ENCODE data around the gene IZUMO1R. TPM values are rescaled to one million over a fixed set of nuclear protein-coding genes. Genes with fewer than 3 reads are reported as not detected.

Gene IZUMO1R
- total and polyA plus RNA-seq, 2 of the 4 experiments (the other 2 are of a cell fraction): not detected

GRCh38 chr11:94329501-94329900 lies 25.1 kb downstream of the IZUMO1R start:
- ChIA-PET CTCF (no interaction called here), POLR2A (ENCODE audit: unreplicated experiment) (no interaction called here)
- no peak overlapping the region for H4K8ac ChIP-seq (ENCODE audit: low read depth in 2 of 2, low read length in 2 of 2)
- in situ Hi-C loops (cut with MboI; ENCODE audit: low sequenced_read_pairs) (no loop called here), dilution Hi-C loops (cut with HindIII; ENCODE audit: low sequenced_read_pairs, unreplicated experiment) (no loop called here), intact Hi-C loops (cut with micrococcal nuclease) (loop anchor here (10.0 kb wide), 1 partner anchor 165 kb away; the partner anchor contains the start of genes ANKRD49 and MRE11)
- no peak overlapping the region for H3K4me2 ChIP-seq (ENCODE audit: low read depth, low read length)
- H3K4ac ChIP-seq (ENCODE audit: low read depth, low read length): no peak overlapping the region
- no peak overlapping the region for H3K4me3 ChIP-seq (ENCODE audit: insufficient read depth, low read depth, low read length)
- H2AK9ac ChIP-seq (replicated peaks; ENCODE audit: low read depth, low read length, poor library complexity): no peak overlapping the region
- no peaks in the 10 kb centered on the region for H3K36me3 ChIP-seq (ENCODE audit: control insufficient read depth, insufficient read depth, low read length)
- no peak overlapping the region for H2BK15ac ChIP-seq (ENCODE audit: low read depth, low read length)
- no peaks in the 10 kb centered on the region for H3K9me3 ChIP-seq (ENCODE audit: control insufficient read depth, insufficient read depth, low read length)
- no peak overlapping the region for H4K5ac ChIP-seq (ENCODE audit: low read depth, low read length)
- DNase-seq: no peak
- H3K23ac ChIP-seq (ENCODE audit: low read depth, low read length): no peak overlapping the region
- no peaks in the 10 kb centered on the region for H3K79me1 ChIP-seq (ENCODE audit: low read depth in 1 of 2, low read length in 2 of 2)
- H2AFZ ChIP-seq (replicated peaks; ENCODE audit: low read length, poor library complexity): no peak overlapping the region
- no peak overlapping the region for H4K91ac ChIP-seq (ENCODE audit: insufficient read depth, low read depth, low read length)
- no peak overlapping the region for H3K18ac ChIP-seq (ENCODE audit: low read depth, low read length)
- no TSS peak for BruUV-seq (replicated peaks)
- H3K27ac ChIP-seq (ENCODE audit: insufficient read depth, low read length): no peak overlapping the region
- H3K9ac ChIP-seq (ENCODE audit: low read depth, low read length): no peak overlapping the region
- H3K56ac ChIP-seq (ENCODE audit: extremely low read depth, insufficient read depth, low read length): no peak overlapping the region
- no peak overlapping the region for H2BK20ac ChIP-seq (ENCODE audit: low read depth, low read length)
- H3K9me1 ChIP-seq (ENCODE audit: insufficient read depth, low read length): no peaks in the 10 kb centered on the region
- no peaks in the 10 kb centered on the region for H4K20me1 ChIP-seq (ENCODE audit: insufficient read depth, low read length)
- H2AK5ac ChIP-seq (ENCODE audit: low read depth, low read length): no peak overlapping the region
- 60% methylated on average over 1 of the region's 3 CpGs; no CpG with 5 or more reads in 1 of the 2 experiments for WGBS, 2 experiments (ENCODE audit: extremely low coverage in 2 of 2, insufficient read length in 1 of 2)
- H3K27me3 ChIP-seq (ENCODE audit: control insufficient read depth, insufficient read depth, low read length): peaks cover 3% of the 10 kb centered on the region
- H2BK120ac ChIP-seq (ENCODE audit: low read depth, low read length): no peak overlapping the region
- no peak for ATAC-seq (ENCODE audit: low read depth)
- H3K4me1 ChIP-seq (ENCODE audit: control insufficient read depth, insufficient read depth, low read length): no peaks in the 10 kb centered on the region
- H2BK5ac ChIP-seq (ENCODE audit: low read depth, low read length, poor library complexity, severe bottlenecking): no peak overlapping the region
- no peak overlapping the region for H3K14ac ChIP-seq (replicated peaks; ENCODE audit: low read depth, low read length)
- TF ChIP-seq FOS (IDR thresholded peaks at IDR 0.05; ENCODE audit: low read depth, low read length): no peak
- TF ChIP-seq USF2 (IDR thresholded peaks at IDR 0.05; ENCODE audit: low read depth, low read length): no peak
- TF ChIP-seq RCOR1 (IDR thresholded peaks at IDR 0.05; ENCODE audit: insufficient replicate concordance, low read length): no peak
- TF ChIP-seq BHLHE40 (IDR thresholded peaks at IDR 0.05; ENCODE audit: low read depth, low read length): no peak
- no peak for TF ChIP-seq SMC3 (IDR thresholded peaks at IDR 0.05; ENCODE audit: low read depth, low read length)
- TF ChIP-seq MAZ (IDR thresholded peaks at IDR 0.05; ENCODE audit: borderline replicate concordance, low read depth, low read length): no peak
- no peak for TF ChIP-seq RAD21 (IDR thresholded peaks at IDR 0.05; ENCODE audit: low read length)
- no peak for TF ChIP-seq POLR2A (IDR thresholded peaks at IDR 0.05; ENCODE audit: low read depth, low read length)
- TF ChIP-seq MAFK (IDR thresholded peaks at IDR 0.05; ENCODE audit: low read depth, low read length): no peak
- no peak for TF ChIP-seq CTCF (conservative IDR thresholded peaks at IDR 0.05; ENCODE audit: low read depth, low read length)
- TF ChIP-seq, protein P1, sequence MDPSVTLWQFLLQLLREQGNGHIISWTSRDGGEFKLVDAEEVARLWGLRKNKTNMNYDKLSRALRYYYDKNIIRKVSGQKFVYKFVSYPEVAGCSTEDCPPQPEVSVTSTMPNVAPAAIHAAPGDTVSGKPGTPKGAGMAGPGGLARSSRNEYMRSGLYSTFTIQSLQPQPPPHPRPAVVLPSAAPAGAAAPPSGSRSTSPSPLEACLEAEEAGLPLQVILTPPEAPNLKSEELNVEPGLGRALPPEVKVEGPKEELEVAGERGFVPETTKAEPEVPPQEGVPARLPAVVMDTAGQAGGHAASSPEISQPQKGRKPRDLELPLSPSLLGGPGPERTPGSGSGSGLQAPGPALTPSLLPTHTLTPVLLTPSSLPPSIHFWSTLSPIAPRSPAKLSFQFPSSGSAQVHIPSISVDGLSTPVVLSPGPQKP (IDR thresholded peaks at IDR 0.05; ENCODE audit: borderline replicate concordance, low read depth, low read length): no peak
- TF ChIP-seq CEBPB (IDR thresholded peaks at IDR 0.05; ENCODE audit: low read depth, low read length): no peak
- TF ChIP-seq NFE2L2 (IDR thresholded peaks at IDR 0.05; ENCODE audit: low read depth, low read length): no peak
- TF ChIP-seq CHD1 (IDR thresholded peaks at IDR 0.05; ENCODE audit: low read depth, low read length): no peak

Measured in IMR-90 (cell line).